HepG2 (cell line): ENCODE measurements around the gene EXO1. TPM values are rescaled to one million over a fixed set of nuclear protein-coding genes. Genes with fewer than 3 reads are reported as not detected.

Experiments used
- AFF4 ChIP-seq: sonication (generic); formaldehyde crosslinking; IDR thresholded peaks from 2 replicates; pipeline ENCODE4 v1.4.0; 2020; ENCODE audit warnings: missing genetic modification reagents
- ATF1 ChIP-seq: IDR thresholded peaks from 2 replicates; pipeline ENCODE4 v1.6.1; 2016; ENCODE audit warnings: mild to moderate bottlenecking, control low read depth
- FOXM1 ChIP-seq: sonication (generic); formaldehyde crosslinking; IDR thresholded peaks from 2 replicates; pipeline ENCODE4 v1.5.0; 2020; ENCODE audit warnings: missing genetic modification reagents
- HNRNPH1 ChIP-seq: fragments of 200-400 bp; formaldehyde crosslinking; optimal IDR thresholded peaks from 2 replicates; pipeline ENCODE3; 2017; ENCODE audit warnings: mild to moderate bottlenecking, low read depth, low read length
- MAFF ChIP-seq: IDR thresholded peaks from 2 replicates; pipeline ENCODE4 v1.6.1; 2011; ENCODE audit warnings: low read depth, low read length, improper control_type of control experiment
- MAFG ChIP-seq: sonication (generic); formaldehyde crosslinking; IDR thresholded peaks from 2 replicates; pipeline ENCODE4 v1.5.1; 2020; ENCODE audit warnings: mild to moderate bottlenecking, missing genetic modification reagents
- MTA3 ChIP-seq: sonication (generic); formaldehyde crosslinking; IDR thresholded peaks from 2 replicates; pipeline ENCODE4 v1.4.0; 2020; ENCODE audit warnings: missing genetic modification reagents
- NCOA1 ChIP-seq: sonication (generic); formaldehyde crosslinking; IDR thresholded peaks from 2 replicates; pipeline ENCODE4 v1.9.0; 2021; ENCODE audit warnings: missing genetic modification reagents
- NFE2 ChIP-seq: sonication (generic); formaldehyde crosslinking; IDR thresholded peaks from 2 replicates; pipeline ENCODE4 v1.4.0; 2020; ENCODE audit warnings: missing genetic modification reagents
- NRL ChIP-seq: sonication (generic); formaldehyde crosslinking; IDR thresholded peaks from 2 replicates; pipeline ENCODE4 v1.5.0; 2020; ENCODE audit warnings: missing genetic modification reagents, mild to moderate bottlenecking, moderate library complexity, borderline replicate concordance
- PCBP2 ChIP-seq: fragments of 200-400 bp; formaldehyde crosslinking; optimal IDR thresholded peaks from 2 replicates; pipeline ENCODE3; 2018; ENCODE audit warnings: low read length, low read depth; ENCODE audit not compliant: poor library complexity, severe bottlenecking
- PTBP1 ChIP-seq: fragments of 200-400 bp; formaldehyde crosslinking; IDR thresholded peaks from 2 replicates; pipeline ENCODE4 v1.6.1; 2018; ENCODE audit warnings: low read length, low read depth; ENCODE audit not compliant: poor library complexity, severe bottlenecking
- SMC3 ChIP-seq: IDR thresholded peaks from 2 replicates; pipeline ENCODE4 v1.6.1; 2011; ENCODE audit warnings: low read length, improper control_type of control experiment
- SYNCRIP ChIP-seq: fragments of 200-400 bp; formaldehyde crosslinking; IDR thresholded peaks from 2 replicates; pipeline ENCODE4 v1.6.1; 2018; ENCODE audit warnings: mild to moderate bottlenecking, low read depth, low read length; ENCODE audit not compliant: insufficient read depth
- TRAFD1 ChIP-seq: sonication (generic); formaldehyde crosslinking; IDR thresholded peaks from 2 replicates; pipeline ENCODE4 v1.5.1; 2020; ENCODE audit warnings: missing genetic modification reagents, mild to moderate bottlenecking, borderline replicate concordance
- ZNF513 ChIP-seq: sonication (generic); formaldehyde crosslinking; conservative IDR thresholded peaks from 2 replicates; pipeline ENCODE4 v1.5.0; 2020; ENCODE audit warnings: missing genetic modification reagents
- ZNF543 ChIP-seq: sonication (generic); formaldehyde crosslinking; IDR thresholded peaks from 2 replicates; pipeline ENCODE4 v1.4.0; 2020; ENCODE audit warnings: mild to moderate bottlenecking, missing genetic modification reagents
- ZNF597 ChIP-seq: sonication (generic); formaldehyde crosslinking; IDR thresholded peaks from 2 replicates; pipeline ENCODE4 v1.5.0; 2020; ENCODE audit warnings: missing genetic modification reagents
- polyA plus RNA-seq, 8 experiments: library from polyadenylated mRNA; depleted of rRNA in 3 of 8; stranded (reverse) in 7 of 8; unstranded in 1 of 8; fragments of >200 nt; fragmentation: Illumina TruSeq in 4 of 8; extraction: Trizol in 4 of 8; gene quantifications; 2 replicates each; pipeline versions ENCODE4 v1.2.1 to v1.2.3, GENCODE V29; 2011 to 2016; ENCODE audit warnings: low read depth in 4 of 8, missing spikeins in 1 of 8, mixed read lengths in 1 of 8; ENCODE audit not compliant: insufficient read depth in 1 of 8
- total RNA-seq, 5 experiments: library from RNA; depleted of rRNA; stranded (reverse); fragments of >200 nt; fragmentation: Illumina TruSeq; extraction: Trizol; gene quantifications; 2 replicates each; pipeline ENCODE4 v1.2.3, GENCODE V29; 2016; ENCODE audit warnings: low read depth in 1 of 5
- TF ChIP-seq, protein P1 (sequence below), 2 experiments: fragments of 450-650 bp in 1 of 2; sonication (generic) in 1 of 2; formaldehyde crosslinking; IDR thresholded peaks; 2 replicates each; pipeline versions ENCODE4 v1.5.0 to v1.8.0; 2020 to 2022; ENCODE audit warnings: mild to moderate bottlenecking in 1 of 2, missing genetic modification reagents in 1 of 2

Gene EXO1
- total and polyA plus RNA-seq, 2 of the 13 experiments (the other 11 are each of a cell fraction or from before 2014, with no cell fraction given) = 3.2 to 26.1 TPM

GRCh38 chr1:241847796-241848685, at the start of gene EXO1 (continued):
- TF ChIP-seq ZNF597 (CRISPR knock-in tag) (no peak), NRL (CRISPR knock-in tag) (peak; percentile 43; the same call in 1 of the 2 replicates), FOXM1 (CRISPR knock-in tag) (no peak), NCOA1 (CRISPR knock-in tag) (no peak), MAFF (0 out of 2 replicates have a peak, but pooled peaks have one; percentile 25), MAFG (CRISPR knock-in tag) (no peak), MTA3 (no peak), ZNF513 (CRISPR knock-in tag) (no peak), PTBP1 (no peak), HNRNPH1 (no peak), SMC3 (no peak), NFE2 (CRISPR knock-in tag) (no peak), AFF4 (CRISPR knock-in tag) (no peak), PCBP2 (no peak), ATF1 (CRISPR knock-in tag) (peak; percentile 95), ZNF543 (no peak), SYNCRIP (no peak), TRAFD1 (no peak)
- TF ChIP-seq, protein P1, sequence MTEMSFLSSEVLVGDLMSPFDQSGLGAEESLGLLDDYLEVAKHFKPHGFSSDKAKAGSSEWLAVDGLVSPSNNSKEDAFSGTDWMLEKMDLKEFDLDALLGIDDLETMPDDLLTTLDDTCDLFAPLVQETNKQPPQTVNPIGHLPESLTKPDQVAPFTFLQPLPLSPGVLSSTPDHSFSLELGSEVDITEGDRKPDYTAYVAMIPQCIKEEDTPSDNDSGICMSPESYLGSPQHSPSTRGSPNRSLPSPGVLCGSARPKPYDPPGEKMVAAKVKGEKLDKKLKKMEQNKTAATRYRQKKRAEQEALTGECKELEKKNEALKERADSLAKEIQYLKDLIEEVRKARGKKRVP (CRISPR knock-in tag; IDR thresholded peaks at IDR 0.05) = peak in 1 of 2 experiments; percentile 35; a peak in 1 of 4 replicates
